Ovary (tissue), 9 donors: ENCODE measurements around the gene LKAAEAR1. TPM values are rescaled to one million over a fixed set of nuclear protein-coding genes. Genes with fewer than 3 reads are reported as not detected.

ENCODE experiments used
- DNase-seq, 5 donors: peaks; one replicate each; pipeline ENCODE4 v3.0.0-alpha.2; 2019 to 2020
- H3K27ac ChIP-seq, 2 donors: fragments of 200-600 bp; one replicate each; pipeline versions ENCODE4 v1.5.1 to v1.8.0; 2019 to 2022
- H3K27me3 ChIP-seq: fragments of 200-600 bp; one replicate; pipeline ENCODE4 v1.8.0; 2022
- H3K36me3 ChIP-seq: fragments of 200-600 bp; sonication (generic); one replicate; pipeline ENCODE4 v1.5.1; 2019
- H3K4me1 ChIP-seq: one replicate; pipeline ENCODE4 v1.8.1; 2013; ENCODE audit warnings: mild to moderate bottlenecking, moderate library complexity; ENCODE audit not compliant: insufficient read depth
- H3K4me3 ChIP-seq: fragments of 200-600 bp; sonication (generic); one replicate; pipeline ENCODE4 v1.5.1; 2017
- H3K9me3 ChIP-seq, 2 donors: fragments of 200-600 bp in 1 of 2; sonication (generic) in 1 of 2; one replicate each; pipeline versions ENCODE4 v1.5.1 to v1.8.1; 2013 to 2019; ENCODE audit warnings: mild to moderate bottlenecking in 1 of 2, moderate library complexity in 1 of 2
- CTCF ChIP-seq, 3 donors: fragments of 450-650 bp in 2 of 3; fragments of 200-600 bp in 1 of 3; IDR thresholded peaks; one replicate each; pipeline versions ENCODE4 v1.5.1 to v1.8.0; 2016 to 2022; ENCODE audit warnings: antibody characterized with exemption in 3 of 3, mild to moderate bottlenecking in 1 of 3
- EP300 ChIP-seq: sonication (generic); formaldehyde crosslinking; IDR thresholded peaks from one replicate; pipeline ENCODE4 v1.6.1; 2017; ENCODE audit warnings: antibody characterized with exemption
- POLR2A ChIP-seq: fragments of 450-650 bp; IDR thresholded peaks from one replicate; pipeline ENCODE4 v1.6.1; 2017; ENCODE audit warnings: antibody characterized with exemption, mild to moderate bottlenecking, moderate library complexity
- WGBS, 3 donors: extraction: QIAGEN DNeasy Blood & Tissue Kit in 1 of 3; methylation state at CpG; one replicate each; pipeline versions ENCODE4 v1.1.5 to v1.1.7; 2013 to 2017; 5-methylcytosine and 5-hydroxymethylcytosine counted together
- intact Hi-C, 4 donors: fragments of 100-400 bp; cut with DNase I; formaldehyde crosslinking; loops; one replicate each; pipeline versions ENCODE4 v1.11.0 to v1.15.1; 2022 to 2023
- microRNA-seq, 3 donors: library from miRNA; unstranded; fragments of <30 nt; microRNA quantifications; one replicate each; pipeline versions ENCODE4 to v1.2.0, GENCODE V29; 2019 to 2020
- polyA plus RNA-seq, 2 donors: library from polyadenylated mRNA; stranded (reverse); fragments of 200-250 nt in 1 of 2; fragments of 350-450 nt in 1 of 2; fragmentation: Illumina TruSeq in 1 of 2; extraction: RNeasy Lipid Tissue Mini Kit (QIAGEN cat#74804) in 1 of 2; gene quantifications; one replicate each; pipeline ENCODE4 v1.2.3, GENCODE V29; 2013 to 2014
- small RNA-seq: library from RNA; depleted of rRNA; stranded (forward); fragments of <200 nt; gene quantifications from one replicate; pipeline ENCODE3, GENCODE V24; 2016
- total RNA-seq, 7 donors: library from RNA; depleted of rRNA in 2 of 7; stranded (reverse); fragments of >200 nt in 2 of 7; fragmentation: NEBNext Ultra II Directional in 3 of 7; extraction: Animal tissue kit (Norgen Biotek cat#: 25700) in 3 of 7; gene quantifications; one replicate each; pipeline versions ENCODE4 v1.1.0 to v1.2.4, GENCODE V29; 2016 to 2023
- donor health status: DM: no; HTN: no; CAD: no; lungs with moderate emphysema.
- donor health status: DM: no; HTN: no; CAD: no.
- donor health status: Bipolar disorder and iron deficiency.
- donor health status: DM: yes; HTN: yes; CAD: no.
- donor health status: DM: no; HTN: no; CAD: no.
- donor health status: DM: yes; HTN: yes; CAD: no.

The LKAAEAR1 gene
- total and polyA plus RNA-seq, 9 donors: 10.5 TPM; not detected in 8

DNA sequence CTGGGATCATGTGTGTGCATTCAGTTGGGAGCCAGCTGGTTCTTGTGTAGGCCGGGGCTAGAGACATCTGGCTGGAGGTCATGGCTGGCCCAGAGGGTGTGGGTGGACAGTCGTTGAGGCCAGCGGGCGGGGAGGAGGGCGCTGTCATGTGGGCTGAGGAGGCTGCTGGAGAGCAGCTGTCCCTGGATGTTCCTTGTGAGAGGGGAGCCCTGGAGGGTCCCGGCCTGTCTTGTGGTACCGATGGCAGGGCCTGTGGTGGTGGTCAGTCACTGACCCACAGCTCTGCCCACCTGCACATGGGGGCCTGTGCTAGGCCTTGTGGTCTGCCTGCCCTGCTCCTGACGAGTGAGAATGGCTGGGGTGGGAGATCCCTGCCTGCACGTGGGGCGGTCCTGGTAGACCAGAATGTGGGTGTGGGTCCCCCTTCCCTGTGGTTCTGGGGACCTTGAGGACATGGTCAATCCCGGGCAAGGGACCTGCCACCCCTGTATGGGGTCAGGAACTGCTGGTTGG lies 50.2 kb downstream of the LKAAEAR1 start:
- Histone ChIP-seq H3K4me3 (no peak overlapping the region), H3K9me3 (no peaks in the 10 kb centered on the region), H3K4me1 (peaks cover 5% of the 10 kb centered on the region), H3K27ac (no peak overlapping the region), H3K27me3 (no peaks in the 10 kb centered on the region), H3K36me3 (no peaks in the 10 kb centered on the region)
- no peak for TF ChIP-seq POLR2A
- TF ChIP-seq EP300: no peak
- TF ChIP-seq CTCF (IDR thresholded peaks at IDR 0.05): no peak
- WGBS, 3 donors: 32 to 58% (median 33%) methylated on average over 11 of the region's 11 CpGs
- intact Hi-C loops: loop anchor here in 1 of 4 donors (10.0 kb wide), 1 partner anchor 81 kb away; no protein-coding TSS in a partner anchor
- peak in 1 of 5 donors; percentile 58 for DNase-seq

Small RNA genes lying within 50 kb of the gene (microRNA-seq; reads per million reads assigned to microRNA genes)
- gene MIR6813: 0 reads per million in 3 donors

Small RNA genes lying within 50 kb of the gene (small RNA-seq; reads per million reads assigned to genes)
- gene AL355803.1: not detected
- gene MIR6813: not detected

Other genes with a start within 250 kb of the LKAAEAR1 start
- not detected for gene ABHD16B, start 222.9 kb downstream of the LKAAEAR1 start, total RNA-seq
- gene ABHD16B, start 222.9 kb downstream of the LKAAEAR1 start, polyA plus RNA-seq: under 1 TPM in 1 of 2 donors, not detected in 1; 0.57 TPM
- 10 to 100 TPM; 51.5 to 78.0 (median 68.8) TPM for gene TPD52L2, start 219.1 kb downstream of the LKAAEAR1 start, total RNA-seq
- 10 to 100 TPM; 73.3 to 78.9 TPM for gene TPD52L2, start 219.1 kb downstream of the LKAAEAR1 start, polyA plus RNA-seq
- gene DNAJC5, start 189.3 kb downstream of the LKAAEAR1 start, total RNA-seq: 10 to 100 TPM; 12.4 to 32.8 (median 26.5) TPM
- 10 to 100 TPM; 11.1 to 12.3 TPM for gene DNAJC5, start 189.3 kb downstream of the LKAAEAR1 start, polyA plus RNA-seq
- 10 to 100 TPM; 32.0 to 58.6 (median 47.0) TPM for gene UCKL1, start 128.0 kb downstream of the LKAAEAR1 start, total RNA-seq
- gene UCKL1, start 128.0 kb downstream of the LKAAEAR1 start, polyA plus RNA-seq: 10 to 100 TPM in 1 of 2 donors, 1 to 10 TPM in 1; 6.6 to 54.4 TPM
- gene ZNF512B, start 114.5 kb downstream of the LKAAEAR1 start, total RNA-seq: 10 to 100 TPM in 5 of 7 donors, 1 to 10 TPM in 2; 6.3 to 24.7 (median 22.3) TPM
- gene ZNF512B, start 114.5 kb downstream of the LKAAEAR1 start, polyA plus RNA-seq: 10 to 100 TPM in 1 of 2 donors, 1 to 10 TPM in 1; 2.5 to 14.0 TPM
- gene SAMD10, start 104.8 kb downstream of the LKAAEAR1 start, total RNA-seq: 1 to 10 TPM in 2 of 7 donors, under 1 TPM in 5; 0.20 to 3.1 (median 0.65) TPM
- under 1 TPM; 0.27 to 0.50 TPM for gene SAMD10, start 104.8 kb downstream of the LKAAEAR1 start, polyA plus RNA-seq
- 10 to 100 TPM; 46.5 to 84.9 (median 73.4) TPM for gene PRPF6, start 103.3 kb downstream of the LKAAEAR1 start, total RNA-seq
- gene PRPF6, start 103.3 kb downstream of the LKAAEAR1 start, polyA plus RNA-seq: 10 to 100 TPM; 60.0 to 61.6 TPM
- 1 to 10 TPM in 6 of 7 donors, under 1 TPM in 1; 0.60 to 2.8 (median 1.8) TPM for gene C20orf204, start 48.2 kb downstream of the LKAAEAR1 start, total RNA-seq
- under 1 TPM; 0.20 to 0.61 TPM for gene C20orf204, start 48.2 kb downstream of the LKAAEAR1 start, polyA plus RNA-seq
- 10 to 100 TPM in 5 of 7 donors, 1 to 10 TPM in 2; 2.0 to 63.8 (median 13.1) TPM for gene SOX18, start 34.8 kb downstream of the LKAAEAR1 start, total RNA-seq
- 10 to 100 TPM in 1 of 2 donors, 1 to 10 TPM in 1; 2.7 to 12.0 TPM for gene SOX18, start 34.8 kb downstream of the LKAAEAR1 start, polyA plus RNA-seq
- 10 to 100 TPM; 41.0 to 93.5 (median 71.9) TPM for gene TCEA2, start 21.2 kb downstream of the LKAAEAR1 start, total RNA-seq
- gene TCEA2, start 21.2 kb downstream of the LKAAEAR1 start, polyA plus RNA-seq: 10 to 100 TPM; 20.0 to 78.4 TPM
- gene RGS19, start 4.9 kb downstream of the LKAAEAR1 start, total RNA-seq: 1 to 10 TPM; 3.3 to 7.6 (median 4.6) TPM
- gene RGS19, start 4.9 kb downstream of the LKAAEAR1 start, polyA plus RNA-seq: 1 to 10 TPM; 2.1 to 4.5 TPM
- under 1 TPM; 0.12 to 0.80 (median 0.43) TPM for gene OPRL1, start 4.3 kb downstream of the LKAAEAR1 start, total RNA-seq
- under 1 TPM; 0.25 to 0.62 TPM for gene OPRL1, start 4.3 kb downstream of the LKAAEAR1 start, polyA plus RNA-seq
- gene NPBWR2, start 23.2 kb upstream of the LKAAEAR1 start, total RNA-seq: not detected
- gene NPBWR2, start 23.2 kb upstream of the LKAAEAR1 start, polyA plus RNA-seq: not detected
- under 1 TPM; 0.05 to 0.25 (median 0.15) TPM for gene MYT1, start 80.1 kb upstream of the LKAAEAR1 start, total RNA-seq
- under 1 TPM in 1 of 2 donors, not detected in 1; 0.07 TPM for gene MYT1, start 80.1 kb upstream of the LKAAEAR1 start, polyA plus RNA-seq
- gene PCMTD2, start 171.3 kb upstream of the LKAAEAR1 start, total RNA-seq: 10 to 100 TPM; 32.0 to 96.3 (median 79.0) TPM
- 10 to 100 TPM; 58.8 to 66.0 TPM for gene PCMTD2, start 171.3 kb upstream of the LKAAEAR1 start, polyA plus RNA-seq